Thyroid gland (tissue), 4 donors: ENCODE results near the gene LSM14A.

Source experiments
- POLR2A ChIP-seq, 2 donors: fragments of 450-650 bp; IDR thresholded peaks; one replicate each; pipeline ENCODE4 v1.6.1; 2017; ENCODE audit warnings: antibody characterized with exemption in 2 of 2, mild to moderate bottlenecking in 2 of 2, moderate library complexity in 1 of 2
- TF ChIP-seq, protein P1 (sequence below), 6 experiments: fragments of 200-600 bp in 3 of 6; fragments of 450-650 bp in 3 of 6; sonication (generic) in 3 of 6; IDR thresholded peaks; one replicate each; pipeline ENCODE4 v1.5.1; 2016 to 2019; ENCODE audit warnings: antibody characterized with exemption in 6 of 6, mild to moderate bottlenecking in 2 of 6, inconsistent platforms in 1 of 6, moderate library complexity in 1 of 6

DNA sequence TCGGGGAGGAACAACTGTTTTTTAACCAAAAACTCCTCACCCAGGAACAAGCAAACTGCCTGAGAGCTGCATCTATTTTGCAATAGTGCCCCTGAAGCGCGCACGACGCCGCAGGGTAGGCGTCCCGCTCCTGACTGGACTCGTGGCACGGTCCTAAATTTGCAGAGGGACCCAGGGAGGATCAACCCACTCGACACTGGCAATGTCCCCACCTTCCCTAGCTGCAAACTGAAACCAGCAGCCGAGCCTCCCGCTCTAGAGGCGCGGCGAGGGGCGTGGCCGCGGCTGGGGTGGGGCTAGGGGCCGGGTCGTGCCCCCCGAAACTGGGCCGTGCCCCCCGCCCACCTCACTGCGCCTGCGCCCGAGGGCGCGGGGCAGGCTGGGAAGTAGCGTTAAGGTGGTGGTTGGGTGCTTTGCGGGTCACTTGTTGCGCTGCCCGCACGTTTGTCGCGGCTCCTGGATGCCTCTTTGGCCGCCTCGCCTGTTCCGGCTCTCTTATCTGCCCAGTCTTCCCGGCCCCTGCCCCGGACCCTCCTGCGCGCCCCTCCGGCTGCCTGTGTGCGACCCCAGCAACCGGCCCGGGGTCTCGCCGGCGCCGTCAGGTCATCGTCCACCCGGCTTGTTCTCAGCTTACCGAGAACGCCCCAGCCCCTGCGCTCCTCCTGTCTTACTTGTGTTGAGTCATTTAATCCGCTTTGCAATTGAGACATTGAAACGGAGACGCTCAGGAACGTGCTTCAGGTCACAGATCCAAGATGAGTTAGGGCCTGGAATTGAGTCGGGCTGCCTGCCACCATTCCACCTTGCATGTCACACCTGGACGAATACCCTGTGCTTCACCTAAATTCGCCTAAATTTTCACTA is 37.9 kb upstream of the LSM14A start:
- TF ChIP-seq, protein P1, sequence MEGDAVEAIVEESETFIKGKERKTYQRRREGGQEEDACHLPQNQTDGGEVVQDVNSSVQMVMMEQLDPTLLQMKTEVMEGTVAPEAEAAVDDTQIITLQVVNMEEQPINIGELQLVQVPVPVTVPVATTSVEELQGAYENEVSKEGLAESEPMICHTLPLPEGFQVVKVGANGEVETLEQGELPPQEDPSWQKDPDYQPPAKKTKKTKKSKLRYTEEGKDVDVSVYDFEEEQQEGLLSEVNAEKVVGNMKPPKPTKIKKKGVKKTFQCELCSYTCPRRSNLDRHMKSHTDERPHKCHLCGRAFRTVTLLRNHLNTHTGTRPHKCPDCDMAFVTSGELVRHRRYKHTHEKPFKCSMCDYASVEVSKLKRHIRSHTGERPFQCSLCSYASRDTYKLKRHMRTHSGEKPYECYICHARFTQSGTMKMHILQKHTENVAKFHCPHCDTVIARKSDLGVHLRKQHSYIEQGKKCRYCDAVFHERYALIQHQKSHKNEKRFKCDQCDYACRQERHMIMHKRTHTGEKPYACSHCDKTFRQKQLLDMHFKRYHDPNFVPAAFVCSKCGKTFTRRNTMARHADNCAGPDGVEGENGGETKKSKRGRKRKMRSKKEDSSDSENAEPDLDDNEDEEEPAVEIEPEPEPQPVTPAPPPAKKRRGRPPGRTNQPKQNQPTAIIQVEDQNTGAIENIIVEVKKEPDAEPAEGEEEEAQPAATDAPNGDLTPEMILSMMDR (IDR thresholded peaks at IDR 0.05), result no peak
- TF ChIP-seq POLR2A (IDR thresholded peaks at IDR 0.05), result peak in 1 of 2 donors; percentile 90
